Activated T-helper 17 cell treated with anti-CD3 and anti-CD28 coated beads, Interleukin-2, amount 50 U/mL, for 72 hours (primary cell): Measurements from ENCODE around the gene QSOX2. TPM values are rescaled to one million over a fixed set of nuclear protein-coding genes. Genes with fewer than 3 reads are reported as not detected.
A peak's percentile ranks its signal among the peaks of the same experiment; 100 is the strongest.

Experiments
- ATAC-seq: fragments of 150-1000 bp; cut with Tn5 transposase; replicated peaks from 2 replicates; pipeline ENCODE4 v1.10.0; 2021; ENCODE audit warnings: mild to moderate bottlenecking, moderate library complexity
- H3K27ac Mint-ChIP-seq: one replicate; pipeline ENCODE4 v1.8.0; 2022; ENCODE audit warnings: mixed read lengths
- H3K27me3 Mint-ChIP-seq: one replicate; pipeline ENCODE4 v1.8.0; 2022; ENCODE audit warnings: mixed read lengths
- H3K36me3 Mint-ChIP-seq: one replicate; pipeline ENCODE4 v1.8.0; 2022; ENCODE audit warnings: low read depth, mild to moderate bottlenecking, mixed read lengths
- H3K4me1 Mint-ChIP-seq: one replicate; pipeline ENCODE4 v1.8.0; 2022; ENCODE audit warnings: mixed read lengths
- H3K4me3 Mint-ChIP-seq: one replicate; pipeline ENCODE4 v1.8.0; 2022; ENCODE audit warnings: mild to moderate bottlenecking, mixed read lengths
- H3K9me3 Mint-ChIP-seq: one replicate; pipeline ENCODE4 v1.8.0; 2022; ENCODE audit warnings: mixed read lengths
- total RNA-seq, 2 donors: library from RNA; stranded (reverse); gene quantifications; one replicate each; pipeline ENCODE4 v1.2.3, GENCODE V29; 2022

Gene QSOX2
- total RNA-seq, 2 donors from 2014 or later = 25.9 to 28.5 TPM

DNA sequence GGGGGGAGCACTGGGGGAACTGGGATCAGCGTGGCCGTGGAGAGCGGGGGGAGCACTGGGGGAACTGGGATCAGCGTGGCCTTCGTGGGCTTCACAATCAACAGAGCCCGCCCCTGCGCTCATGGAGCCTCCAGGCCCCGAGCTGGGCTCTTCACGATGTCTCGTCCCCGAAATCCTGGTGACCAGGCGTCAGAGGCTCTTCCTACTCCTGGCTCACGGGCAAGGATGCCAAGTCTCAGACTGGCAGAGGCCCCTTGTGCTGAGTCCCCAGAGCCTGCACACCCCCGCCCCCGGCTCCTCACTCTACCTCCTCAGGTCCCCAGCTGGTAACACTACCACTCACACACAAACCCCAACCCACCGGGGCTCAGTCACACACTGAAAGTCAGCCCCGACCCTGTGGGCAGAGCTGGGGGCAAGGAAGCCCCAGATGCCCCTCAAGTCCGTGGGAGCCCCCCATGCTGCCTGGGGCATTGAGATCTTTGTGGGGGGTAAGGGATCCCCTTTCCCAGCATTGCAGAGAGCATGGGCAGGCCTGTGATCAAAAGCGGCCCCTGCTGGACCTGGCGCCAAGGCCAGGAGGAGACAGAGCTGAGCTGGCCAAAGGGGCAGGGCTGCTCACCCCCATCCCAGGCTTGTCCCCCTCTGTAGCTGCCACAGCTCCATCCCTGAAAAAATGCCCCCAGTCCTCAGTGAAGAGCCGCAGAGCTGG, 67.4 kb downstream of the QSOX2 start:
- no peaks in the 10 kb centered on the region for H3K4me1 Mint-ChIP-seq
- no peak for ATAC-seq
- peaks cover 3% of the 10 kb centered on the region for H3K27me3 Mint-ChIP-seq
- no peaks in the 10 kb centered on the region for H3K9me3 Mint-ChIP-seq
- no peaks in the 10 kb centered on the region for H3K36me3 Mint-ChIP-seq
- H3K4me3 Mint-ChIP-seq = no peak overlapping the region
- no peak overlapping the region for H3K27ac Mint-ChIP-seq

GRCh38 chr9:136177224-136177623, 68.4 kb downstream of the QSOX2 start:
- H3K27ac Mint-ChIP-seq = no peak overlapping the region
- no peaks in the 10 kb centered on the region for H3K36me3 Mint-ChIP-seq
- H3K9me3 Mint-ChIP-seq = no peaks in the 10 kb centered on the region
- H3K4me3 Mint-ChIP-seq = no peak overlapping the region
- H3K27me3 Mint-ChIP-seq = no peaks in the 10 kb centered on the region
- ATAC-seq = no peak
- H3K4me1 Mint-ChIP-seq = no peaks in the 10 kb centered on the region

- Mint-ChIP-seq H3K27ac (no peak overlapping the region), H3K9me3 (no peaks in the 10 kb centered on the region), H3K27me3 (peaks cover 7% of the 10 kb centered on the region), H3K36me3 (no peaks in the 10 kb centered on the region), H3K4me3 (no peak overlapping the region), H3K4me1 (peaks cover 5% of the 10 kb centered on the region)
- ATAC-seq = no peak
Measured at GRCh38 chr9:136175616-136176197, 69.9 kb downstream of the QSOX2 start.

DNA sequence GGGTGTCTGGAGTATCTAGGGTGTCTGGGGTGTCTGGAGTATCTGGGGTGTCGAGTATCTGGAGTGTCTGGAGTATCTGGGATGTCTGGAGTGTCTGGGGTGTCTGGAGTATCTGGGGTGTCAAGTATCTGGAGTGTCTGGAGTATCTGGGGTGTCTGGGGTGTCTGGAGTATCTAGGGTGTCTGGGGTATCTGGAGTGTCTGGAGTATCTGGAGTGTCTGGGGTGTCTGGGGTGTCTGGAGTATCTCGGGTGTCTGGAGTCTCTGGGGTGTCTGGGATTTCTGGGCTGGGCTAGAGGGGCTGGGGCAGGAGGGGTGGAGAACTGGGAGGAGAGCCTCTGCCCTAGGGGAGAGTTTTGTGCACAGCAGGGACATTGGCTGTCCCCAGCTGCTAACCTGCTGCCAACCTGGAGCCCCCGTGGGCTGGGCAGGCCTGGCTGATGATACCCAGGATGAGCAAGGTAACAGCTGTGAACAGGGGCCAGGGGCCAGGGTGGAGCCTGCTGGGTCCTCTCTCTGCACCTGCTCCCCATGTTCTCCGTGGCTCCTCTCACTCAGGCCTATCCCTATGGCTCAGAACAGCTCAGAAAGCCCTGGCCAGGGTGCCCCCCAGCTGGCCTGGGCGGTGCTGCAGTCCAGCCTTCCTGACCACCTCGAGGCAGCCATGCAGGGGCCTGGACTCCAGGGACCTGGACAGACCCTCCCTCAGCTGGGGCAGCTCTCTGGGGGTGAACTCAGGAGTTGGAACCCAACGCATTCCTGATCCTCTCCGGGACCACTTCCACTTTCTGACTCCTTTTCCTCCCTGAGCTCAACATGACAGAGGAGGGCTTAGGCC, 70.6 kb downstream of the QSOX2 start:
- peaks cover 7% of the 10 kb centered on the region for H3K27me3 Mint-ChIP-seq
- ATAC-seq = no peak
- no peaks in the 10 kb centered on the region for H3K9me3 Mint-ChIP-seq
- no peaks in the 10 kb centered on the region for H3K36me3 Mint-ChIP-seq
- peaks cover 5% of the 10 kb centered on the region for H3K4me1 Mint-ChIP-seq
- no peak overlapping the region for H3K27ac Mint-ChIP-seq
- H3K4me3 Mint-ChIP-seq = no peak overlapping the region

DNA sequence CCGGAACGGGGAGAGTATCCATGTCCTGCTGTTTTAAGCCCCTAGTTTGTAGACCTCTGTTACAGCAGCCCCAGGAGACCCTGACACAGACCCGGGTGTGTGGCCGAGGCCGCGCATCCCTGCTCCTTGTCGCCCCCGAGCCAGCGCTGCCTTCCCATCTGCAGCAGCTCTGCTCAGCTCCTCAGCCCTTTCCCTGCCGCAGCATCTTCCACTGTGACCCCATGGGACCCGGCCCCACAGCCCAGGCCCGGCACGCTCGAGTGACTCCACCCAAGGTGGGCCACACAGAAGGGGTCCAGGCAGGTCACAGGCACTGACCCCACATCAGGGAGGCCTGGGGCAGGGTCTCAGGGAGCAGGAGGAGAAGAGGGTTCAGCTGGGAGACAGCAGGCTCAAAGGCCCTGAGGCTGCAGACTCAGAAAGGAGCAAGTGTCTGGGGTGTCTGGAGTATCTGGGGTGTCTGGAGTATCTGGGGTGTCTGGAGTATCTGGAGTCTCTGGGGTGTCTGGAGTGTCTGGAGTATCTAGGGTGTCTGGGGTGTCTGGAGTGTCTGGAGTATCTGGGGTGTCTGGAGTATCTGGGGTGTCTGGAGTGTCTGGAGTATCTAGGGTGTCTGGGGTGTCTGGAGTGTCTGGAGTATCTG, 71.8 kb downstream of the QSOX2 start:
- no peak overlapping the region for H3K4me3 Mint-ChIP-seq
- no peak overlapping the region for H3K27ac Mint-ChIP-seq
- no peaks in the 10 kb centered on the region for H3K36me3 Mint-ChIP-seq
- H3K9me3 Mint-ChIP-seq = no peaks in the 10 kb centered on the region
- H3K27me3 Mint-ChIP-seq = peaks cover 11% of the 10 kb centered on the region
- ATAC-seq = no peak
- peaks cover 5% of the 10 kb centered on the region for H3K4me1 Mint-ChIP-seq

GRCh38 chr9:136172412-136173079, 73.1 kb downstream of the QSOX2 start:
- Mint-ChIP-seq H3K9me3 (no peaks in the 10 kb centered on the region), H3K4me1 (peaks cover 5% of the 10 kb centered on the region), H3K27ac (no peak overlapping the region), H3K36me3 (no peaks in the 10 kb centered on the region), H3K27me3 (peaks cover 16% of the 10 kb centered on the region), H3K4me3 (no peak overlapping the region)
- no peak for ATAC-seq

GRCh38 chr9:136171801-136172411, 73.7 kb downstream of the QSOX2 start:
- no peaks in the 10 kb centered on the region for H3K9me3 Mint-ChIP-seq
- no peak overlapping the region for H3K27ac Mint-ChIP-seq
- ATAC-seq = no peak
- H3K4me1 Mint-ChIP-seq = peaks cover 5% of the 10 kb centered on the region
- H3K4me3 Mint-ChIP-seq = no peak overlapping the region
- H3K36me3 Mint-ChIP-seq = no peaks in the 10 kb centered on the region
- H3K27me3 Mint-ChIP-seq = peaks cover 16% of the 10 kb centered on the region

DNA sequence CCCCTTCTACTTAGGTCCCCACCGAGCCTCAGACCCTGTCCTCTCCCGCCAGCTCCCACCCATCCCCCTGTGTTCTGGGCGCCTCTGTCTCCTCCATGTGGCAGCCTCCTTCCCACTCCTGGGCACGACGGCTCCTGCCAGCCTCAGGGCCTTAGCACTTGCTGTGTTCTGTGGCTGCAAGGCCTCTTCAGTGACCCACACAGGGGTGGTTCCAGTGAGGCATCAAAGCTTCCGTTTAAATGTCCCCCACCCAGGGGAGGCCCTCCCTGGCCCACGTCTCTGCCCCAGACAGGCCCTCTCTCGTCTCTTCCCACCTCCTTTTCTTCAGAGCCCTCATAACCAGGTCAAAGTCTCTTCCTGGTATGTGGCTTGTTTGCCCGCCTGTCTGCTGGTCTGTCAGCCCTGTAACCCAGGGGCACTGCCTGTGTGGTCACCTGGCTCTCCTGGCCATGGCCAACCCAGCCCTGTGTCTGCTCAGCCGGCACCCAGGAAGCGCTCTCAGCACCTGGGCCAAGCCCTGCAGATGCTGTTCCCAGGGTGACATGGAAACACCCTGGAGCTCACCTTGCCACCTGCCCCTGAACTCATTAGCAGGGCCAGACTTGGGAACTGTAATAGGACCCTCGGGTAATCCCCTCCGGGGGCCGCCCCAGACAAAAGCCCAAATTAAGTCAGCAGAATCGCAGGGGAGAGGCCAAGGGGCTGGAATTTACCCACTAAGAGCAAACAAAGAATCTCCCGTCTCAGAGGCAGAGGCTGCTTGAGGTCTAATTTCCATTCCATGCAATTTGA, 74.4 kb downstream of the QSOX2 start:
- ATAC-seq = no peak
- no peaks in the 10 kb centered on the region for H3K36me3 Mint-ChIP-seq
- no peaks in the 10 kb centered on the region for H3K9me3 Mint-ChIP-seq
- no peak overlapping the region for H3K4me3 Mint-ChIP-seq
- peaks cover 16% of the 10 kb centered on the region for H3K27me3 Mint-ChIP-seq
- H3K27ac Mint-ChIP-seq = no peak overlapping the region
- H3K4me1 Mint-ChIP-seq = peaks cover 5% of the 10 kb centered on the region

DNA sequence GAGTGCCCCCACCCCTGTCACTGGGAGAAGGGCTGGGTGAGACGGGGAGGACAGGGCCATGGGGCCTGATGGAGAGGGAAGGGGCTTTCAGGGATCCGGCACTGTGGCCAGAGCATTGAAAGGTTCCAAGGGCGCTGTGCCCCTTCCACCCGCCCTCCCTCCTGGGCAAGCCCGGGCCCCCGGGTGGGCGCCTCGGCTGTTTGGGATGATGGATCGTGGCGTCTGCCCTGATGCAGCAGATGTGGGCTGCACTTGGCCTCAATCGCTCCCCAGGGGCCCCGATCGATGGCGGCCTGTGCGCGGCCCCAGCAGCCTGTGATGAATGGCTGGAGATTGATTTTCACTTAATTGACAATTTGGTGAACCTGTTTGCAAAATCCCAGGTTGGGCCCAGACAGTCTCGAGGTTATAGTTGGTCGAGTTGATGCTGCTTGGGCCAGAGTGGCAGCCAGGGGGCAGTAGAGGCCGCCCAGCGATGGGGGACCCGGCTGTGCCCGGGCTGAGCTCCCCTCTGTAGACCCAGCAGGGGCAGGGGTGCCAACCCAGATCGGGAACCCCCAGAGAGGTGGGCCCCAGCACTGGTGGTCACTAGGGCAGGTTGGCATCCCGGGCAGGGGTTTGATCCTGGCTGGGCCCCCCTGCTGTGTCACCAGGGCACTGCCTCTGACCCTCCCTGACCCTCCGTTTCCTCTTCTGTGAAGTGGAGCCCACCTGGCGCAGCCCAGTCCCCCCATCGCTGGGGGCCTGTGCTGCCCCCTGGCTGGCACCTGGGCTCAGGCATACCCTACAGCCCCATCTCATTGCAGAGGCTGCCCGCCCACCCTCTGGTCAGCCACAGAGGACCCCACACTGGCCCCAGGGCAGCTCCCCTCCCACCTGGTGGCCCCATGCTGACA, 75.4 kb downstream of the QSOX2 start:
- no peak overlapping the region for H3K4me3 Mint-ChIP-seq
- H3K27ac Mint-ChIP-seq = no peak overlapping the region
- H3K9me3 Mint-ChIP-seq = no peaks in the 10 kb centered on the region
- peaks cover 16% of the 10 kb centered on the region for H3K27me3 Mint-ChIP-seq
- ATAC-seq = peak; percentile 83
- H3K4me1 Mint-ChIP-seq = peaks cover 5% of the 10 kb centered on the region
- no peaks in the 10 kb centered on the region for H3K36me3 Mint-ChIP-seq

DNA sequence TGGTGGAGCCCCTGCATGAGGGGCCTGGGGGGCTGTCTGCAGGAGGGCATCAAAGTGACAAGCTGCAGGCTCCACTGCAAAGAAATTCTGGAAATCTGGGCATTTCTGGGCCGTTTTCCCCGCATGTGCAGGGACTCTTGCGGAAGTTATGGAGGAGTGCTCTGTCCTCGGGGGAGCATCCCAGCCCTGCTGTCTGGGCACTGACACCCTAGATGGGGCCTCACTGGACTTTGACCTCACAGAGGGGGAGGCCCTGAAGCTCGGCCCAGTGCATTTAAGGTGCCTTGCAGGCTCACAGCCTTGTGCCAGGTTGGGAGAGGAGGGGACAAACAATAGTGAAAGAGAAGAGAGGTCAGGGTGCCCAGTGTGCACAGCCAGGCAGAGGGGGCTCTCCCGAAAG, 76.1 kb downstream of the QSOX2 start:
- no peaks in the 10 kb centered on the region for H3K9me3 Mint-ChIP-seq
- ATAC-seq = no peak
- H3K4me3 Mint-ChIP-seq = no peak overlapping the region
- H3K36me3 Mint-ChIP-seq = no peaks in the 10 kb centered on the region
- peaks cover 16% of the 10 kb centered on the region for H3K27me3 Mint-ChIP-seq
- H3K27ac Mint-ChIP-seq = no peak overlapping the region
- peaks cover 5% of the 10 kb centered on the region for H3K4me1 Mint-ChIP-seq

DNA sequence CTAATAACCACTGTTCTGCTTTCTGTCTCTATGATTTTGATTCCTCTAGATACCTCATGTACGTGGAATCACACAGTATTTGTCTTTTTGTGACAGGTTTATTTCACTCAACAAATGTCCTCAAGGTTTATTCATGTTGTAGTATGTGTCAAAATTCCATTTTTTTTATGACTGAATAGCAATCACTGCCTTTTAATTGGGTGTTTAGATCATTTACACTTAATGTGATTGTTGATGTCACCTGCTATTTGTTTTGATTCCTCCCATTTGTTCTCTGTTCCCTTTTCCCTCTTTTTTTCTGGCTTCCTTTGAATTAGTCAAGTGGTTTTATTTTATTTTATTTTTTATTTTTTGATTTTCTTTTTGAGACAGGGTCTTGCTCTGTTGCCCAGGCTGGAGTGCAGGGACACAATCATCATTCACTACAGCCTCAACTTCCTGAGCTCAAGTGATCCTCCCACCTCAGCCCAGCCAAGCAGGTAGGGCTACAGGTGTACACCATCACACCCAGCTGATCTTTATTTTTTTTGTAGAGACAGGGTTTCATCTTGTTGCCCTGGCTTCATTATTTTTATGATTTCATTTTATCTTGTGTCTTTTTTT, 82.3 kb downstream of the QSOX2 start:
- Mint-ChIP-seq H3K9me3 (no peaks in the 10 kb centered on the region), H3K27ac (no peak overlapping the region), H3K4me1 (no peaks in the 10 kb centered on the region), H3K4me3 (no peak overlapping the region), H3K27me3 (peaks cover 1% of the 10 kb centered on the region), H3K36me3 (no peaks in the 10 kb centered on the region)
- no peak for ATAC-seq

GRCh38 chr9:136160995-136161610, 84.5 kb downstream of the QSOX2 start:
- Mint-ChIP-seq H3K27me3 (no peaks in the 10 kb centered on the region), H3K27ac (no peak overlapping the region), H3K9me3 (no peaks in the 10 kb centered on the region), H3K36me3 (no peaks in the 10 kb centered on the region), H3K4me3 (no peak overlapping the region), H3K4me1 (no peaks in the 10 kb centered on the region)
- no peak for ATAC-seq
